Lung (tissue), 12 donors: ENCODE data around the gene CYB5A. TPM values are rescaled to one million over a fixed set of nuclear protein-coding genes. Genes with fewer than 3 reads are reported as not detected.

Experiments
- ATAC-seq: fragments of 200-7000 bp; cut with Tn5 transposase; one replicate; pipeline ENCODE4 v1.9.1; 2020; ENCODE audit warnings: moderate number of reproducible peaks; ENCODE audit not compliant: insufficient read depth, low FRiP score
- DNase-seq, 3 donors: peaks; one replicate each; pipeline ENCODE4 v3.0.0-alpha.2; 2013 to 2017
- H3K27ac ChIP-seq, 2 donors: one replicate each; pipeline ENCODE4 v1.5.1; 2013; ENCODE audit warnings: mild to moderate bottlenecking in 2 of 2, moderate library complexity in 2 of 2, control low read depth in 1 of 2, inconsistent platforms in 1 of 2, low read depth in 1 of 2, low read length in 1 of 2
- H3K27me3 ChIP-seq, 3 donors: one replicate each; pipeline ENCODE4 v1.5.1; 2013; ENCODE audit warnings: low read length in 2 of 3; ENCODE audit not compliant: control insufficient read depth in 3 of 3, insufficient read depth in 3 of 3
- H3K36me3 ChIP-seq, 4 donors: one replicate each; pipeline ENCODE4 v1.5.1; 2013; ENCODE audit warnings: low read length in 4 of 4, mild to moderate bottlenecking in 1 of 4, moderate library complexity in 1 of 4; ENCODE audit not compliant: control insufficient read depth in 4 of 4, insufficient read depth in 4 of 4
- H3K4me1 ChIP-seq, 5 donors: one replicate each; pipeline ENCODE4 v1.5.1; 2013; ENCODE audit warnings: low read length in 5 of 5, mild to moderate bottlenecking in 2 of 5, moderate library complexity in 1 of 5; ENCODE audit not compliant: control insufficient read depth in 5 of 5, insufficient read depth in 5 of 5
- H3K4me3 ChIP-seq: one replicate; pipeline ENCODE4 v1.5.1; 2013; ENCODE audit warnings: mild to moderate bottlenecking, control low read depth, moderate library complexity
- H3K9ac ChIP-seq, 2 donors: one replicate each; pipeline ENCODE4 v1.5.1; 2013; ENCODE audit warnings: low read length in 2 of 2, control low read depth in 1 of 2; ENCODE audit not compliant: insufficient read depth in 1 of 2
- H3K9me3 ChIP-seq, 4 donors: one replicate each; pipeline ENCODE4 v1.5.1; 2013; ENCODE audit warnings: low read length in 3 of 4, mild to moderate bottlenecking in 1 of 4, moderate library complexity in 1 of 4; ENCODE audit not compliant: control insufficient read depth in 4 of 4, insufficient read depth in 3 of 4
- CTCF ChIP-seq: IDR thresholded peaks from 2 replicates; pipeline ENCODE4 v1.5.1; 2012; ENCODE audit warnings: mild to moderate bottlenecking; ENCODE audit errors: control extremely low read depth, extremely low read depth
- WGBS, 2 donors: extraction: QIAGEN DNeasy Blood & Tissue Kit; methylation state at CpG; one replicate each; pipeline ENCODE4 v1.1.7; 2013; 5-methylcytosine and 5-hydroxymethylcytosine counted together
- polyA plus RNA-seq, 2 donors: library from polyadenylated mRNA; stranded (reverse); fragments of 200-250 nt; gene quantifications; one replicate each; pipeline ENCODE4 v1.2.1, GENCODE V29; 2013
- total RNA-seq, 2 donors: library from RNA; depleted of rRNA in 1 of 2; stranded (reverse); fragments of >200 nt in 1 of 2; gene quantifications; one replicate each; pipeline ENCODE4 v1.2.1, GENCODE V29; 2014 to 2021
- donor health status: control.
- donor health status: control.
- donor health status: Bipolar disorder and iron deficiency.
- donor health status: healthy.
- donor health status: DM: yes; HTN: yes; CAD: no.

The CYB5A gene
- total and polyA plus RNA-seq, 4 donors, result 408 to 853 (median 522) TPM

- WGBS, 2 donors, result 66 to 79% methylated on average over 10 of the region's 10 CpGs
- DNase-seq, result no peak
- Histone ChIP-seq H3K9ac (peak overlapping the region in 1 of 2 donors; percentile 36), H3K4me3 (no peak overlapping the region), H3K27ac (peak overlapping the region in 1 of 2 donors; percentile 72), H3K27me3 (no peaks in the 10 kb centered on the region), H3K36me3 (no peaks in the 10 kb centered on the region), H3K4me1 (peaks cover 25 to 41% (median 29%) of the 10 kb centered on the region in 5 donors), H3K9me3 (no peaks in the 10 kb centered on the region)
- no peak for ATAC-seq
- no peak for TF ChIP-seq CTCF
Measured at GRCh38 chr18:74283646-74284045, 8.1 kb downstream of the CYB5A start.

GRCh38 chr18:74282755-74283554, 8.8 kb downstream of the CYB5A start:
- no peaks in the 10 kb centered on the region for H3K27me3 ChIP-seq
- ATAC-seq (no peak), DNase-seq (no peak)
- H3K27ac ChIP-seq, result peak overlapping the region in 1 of 2 donors; percentile 77
- H3K9ac ChIP-seq, result peak overlapping the region in 1 of 2 donors; percentile 36
- WGBS, 2 donors, result 49 to 72% methylated on average over 10 of the region's 10 CpGs
- H3K4me1 ChIP-seq, result peaks cover 27 to 41% (median 30%) of the 10 kb centered on the region in 5 donors
- no peak for TF ChIP-seq CTCF
- H3K36me3 ChIP-seq, result no peaks in the 10 kb centered on the region
- no peak overlapping the region for H3K4me3 ChIP-seq
- H3K9me3 ChIP-seq, result no peaks in the 10 kb centered on the region

GRCh38 chr18:74281980-74282754, 9.6 kb downstream of the CYB5A start:
- WGBS, 2 donors, result 25 to 31% methylated on average over 12 of the region's 12 CpGs
- ATAC-seq (no peak), DNase-seq (peak in 1 of 3 donors; percentile 46)
- Histone ChIP-seq H3K4me3 (no peak overlapping the region), H3K27me3 (no peaks in the 10 kb centered on the region), H3K27ac (peak overlapping the region; percentile 71 to 77), H3K4me1 (peaks cover 29 to 41% (median 33%) of the 10 kb centered on the region in 5 donors), H3K9ac (peak overlapping the region in 1 of 2 donors; percentile 15), H3K36me3 (peaks cover 0 to 4% (median 0%) of the 10 kb centered on the region in 4 donors), H3K9me3 (no peaks in the 10 kb centered on the region)
- no peak for TF ChIP-seq CTCF
